Measurements from ENCODE around the gene GSE1.

The GSE1 gene

DNA sequence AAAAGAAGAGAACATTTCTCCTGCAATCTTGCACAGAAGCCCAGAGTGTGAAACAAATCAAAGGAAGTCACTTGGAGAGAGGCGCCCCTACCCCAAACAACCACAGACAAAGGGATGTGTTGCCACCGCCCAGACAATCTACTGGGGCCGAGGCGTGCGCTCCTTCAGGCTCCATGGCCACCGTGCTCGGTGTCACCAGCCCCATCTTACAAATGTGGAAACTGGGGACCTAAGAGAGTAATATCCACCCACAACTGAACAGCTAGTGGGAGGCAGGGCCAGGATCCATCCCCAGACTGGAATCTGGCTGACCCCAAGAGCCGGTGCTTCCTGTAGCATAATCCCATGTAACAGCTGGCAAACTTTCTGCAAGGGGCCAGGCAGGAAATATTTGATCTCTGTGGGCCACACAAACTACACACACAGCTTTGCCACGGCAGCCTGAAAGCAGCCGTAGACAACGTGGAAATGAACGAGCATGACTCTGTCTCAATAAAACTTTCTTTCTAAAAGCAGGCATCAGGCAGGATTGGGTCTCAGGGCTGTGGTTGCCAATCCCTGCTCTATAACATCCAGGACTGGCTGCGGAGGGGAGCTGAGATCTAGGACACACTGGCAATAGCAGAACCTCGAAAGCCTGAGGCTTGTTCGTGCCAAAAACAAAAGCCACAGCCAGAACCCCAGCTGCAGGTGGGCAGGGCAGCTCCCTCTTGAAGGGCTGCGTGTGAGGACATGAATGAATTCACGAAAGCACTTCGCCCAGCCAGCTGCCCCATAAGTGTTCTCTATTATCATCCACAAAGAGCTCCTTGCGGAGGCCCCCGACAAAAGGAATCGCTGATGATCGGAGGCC is 102.3 kb downstream of the GSE1 start:
- no peaks in the 10 kb centered on the region for H3K36me3 ChIP-seq (ENCODE audit: insufficient read depth, low read length)
- H2AFZ ChIP-seq (ENCODE audit: low read depth, low read length), result peak overlapping the region; percentile 63
- peaks cover 31% of the 10 kb centered on the region for H3K4me1 ChIP-seq (ENCODE audit: insufficient read depth, low read length)
- peaks cover 5% of the 10 kb centered on the region for H3K9me3 ChIP-seq (ENCODE audit: low read length)
- peak overlapping the region; percentile 14 for H3K4me3 ChIP-seq (ENCODE audit: low read length)
- H3K27me3 ChIP-seq (ENCODE audit: insufficient read depth, low read length), result no peaks in the 10 kb centered on the region

DNA sequence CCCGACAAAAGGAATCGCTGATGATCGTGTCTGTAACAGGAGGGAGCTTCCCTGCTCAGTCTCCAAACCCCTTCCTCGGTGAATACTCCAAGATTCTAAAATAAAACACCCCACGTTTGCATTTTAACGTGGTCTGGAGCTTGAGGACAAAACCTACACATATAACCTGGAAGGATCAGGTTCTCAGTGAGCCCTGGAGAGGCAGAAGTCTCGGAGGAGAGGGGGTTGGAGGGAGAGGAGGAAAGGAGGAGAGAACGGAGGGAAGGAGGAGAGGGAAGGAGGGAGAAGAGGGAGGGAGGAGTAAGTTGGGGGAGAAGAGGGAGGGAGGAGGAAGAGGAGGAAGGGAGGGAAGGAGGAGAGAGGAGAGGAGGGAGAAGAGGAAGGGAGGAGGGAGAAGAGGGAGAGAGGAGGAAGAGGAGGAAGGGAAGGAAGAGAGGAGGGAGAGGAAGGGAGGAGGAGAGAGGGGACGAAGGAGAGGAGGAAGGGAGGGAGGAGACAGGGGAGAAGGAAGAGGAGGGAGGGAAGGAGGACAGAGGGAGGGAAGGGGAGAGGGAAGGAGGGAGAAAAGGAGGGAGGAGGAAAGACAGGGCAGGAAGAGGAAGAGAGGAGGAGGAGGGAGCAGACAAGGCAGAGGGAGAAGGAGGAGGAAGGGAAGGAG is 103.0 kb downstream of the GSE1 start:
- peaks cover 5% of the 10 kb centered on the region for H3K9me3 ChIP-seq (ENCODE audit: low read length)
- H3K27me3 ChIP-seq (ENCODE audit: insufficient read depth, low read length), result no peaks in the 10 kb centered on the region
- H3K4me3 ChIP-seq (ENCODE audit: low read length), result peak overlapping the region; percentile 14
- H3K4me1 ChIP-seq (ENCODE audit: insufficient read depth, low read length), result peaks cover 30% of the 10 kb centered on the region
- peak overlapping the region; percentile 63 for H2AFZ ChIP-seq (ENCODE audit: low read depth, low read length)
- H3K36me3 ChIP-seq (ENCODE audit: insufficient read depth, low read length), result no peaks in the 10 kb centered on the region

DNA sequence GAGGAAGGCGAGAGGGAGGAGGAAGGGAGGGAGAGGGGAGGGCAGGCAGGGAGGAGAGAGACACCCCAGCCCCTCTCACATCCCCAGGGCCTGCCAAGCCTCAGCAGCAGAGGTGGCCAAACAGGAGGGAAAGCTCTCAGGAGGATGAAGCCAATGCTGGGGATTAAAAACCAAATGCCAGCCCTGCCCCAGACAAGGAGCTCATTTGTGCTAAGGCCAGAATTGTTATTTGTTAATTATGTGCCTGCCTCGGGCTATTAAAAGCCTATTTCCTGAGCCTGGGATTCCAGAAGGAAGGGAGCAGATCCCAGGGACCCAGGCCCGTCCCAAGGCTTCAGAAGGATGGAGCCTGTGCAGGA is 103.5 kb downstream of the GSE1 start:
- Histone ChIP-seq H3K9me3 (ENCODE audit: low read length) (peaks cover 4% of the 10 kb centered on the region), H3K27me3 (ENCODE audit: insufficient read depth, low read length) (no peaks in the 10 kb centered on the region), H2AFZ (ENCODE audit: low read depth, low read length) (no peak overlapping the region), H3K36me3 (ENCODE audit: insufficient read depth, low read length) (no peaks in the 10 kb centered on the region), H3K4me3 (ENCODE audit: low read length) (no peak overlapping the region), H3K4me1 (ENCODE audit: insufficient read depth, low read length) (peaks cover 33% of the 10 kb centered on the region)

DNA sequence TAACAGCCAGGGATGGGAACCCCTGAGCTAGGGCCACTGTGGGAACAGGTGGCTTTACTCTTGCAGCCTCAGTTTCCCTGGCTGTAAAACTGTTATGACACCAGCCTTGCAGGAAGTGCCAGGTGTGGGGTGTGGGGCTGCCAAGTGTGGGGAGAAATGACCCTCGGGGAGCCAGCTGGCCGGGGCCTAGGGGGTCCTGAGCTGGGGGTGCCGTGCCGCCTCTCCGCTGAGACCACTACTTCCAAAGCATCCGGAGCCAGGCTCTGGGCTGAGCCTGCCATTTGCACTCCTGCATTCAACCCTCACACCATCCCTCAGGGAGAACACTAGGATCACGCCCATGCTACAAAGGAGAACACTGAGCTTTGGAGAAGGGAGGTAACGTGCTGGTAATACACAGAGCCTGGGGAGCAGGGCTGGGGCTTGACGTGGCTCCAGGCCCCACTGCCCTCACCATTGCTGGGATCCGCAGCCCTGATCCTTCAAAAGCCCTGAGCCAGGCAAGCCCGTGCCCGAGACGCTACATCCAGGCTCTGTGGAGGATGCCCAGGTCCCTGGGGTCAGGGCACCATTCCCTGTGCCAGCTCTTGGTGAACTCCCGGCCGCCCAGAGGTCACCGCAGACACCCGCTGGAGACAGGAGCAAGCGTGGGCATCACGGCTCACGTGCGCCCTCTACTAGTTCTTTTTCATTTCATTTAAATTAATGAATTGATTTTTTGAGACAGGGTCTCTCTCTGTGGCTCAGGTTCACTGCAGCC is 104.5 kb downstream of the GSE1 start:
- Histone ChIP-seq H3K4me3 (ENCODE audit: low read length) (no peak overlapping the region), H3K27me3 (ENCODE audit: insufficient read depth, low read length) (no peaks in the 10 kb centered on the region), H3K4me1 (ENCODE audit: insufficient read depth, low read length) (peaks cover 43% of the 10 kb centered on the region)

DNA sequence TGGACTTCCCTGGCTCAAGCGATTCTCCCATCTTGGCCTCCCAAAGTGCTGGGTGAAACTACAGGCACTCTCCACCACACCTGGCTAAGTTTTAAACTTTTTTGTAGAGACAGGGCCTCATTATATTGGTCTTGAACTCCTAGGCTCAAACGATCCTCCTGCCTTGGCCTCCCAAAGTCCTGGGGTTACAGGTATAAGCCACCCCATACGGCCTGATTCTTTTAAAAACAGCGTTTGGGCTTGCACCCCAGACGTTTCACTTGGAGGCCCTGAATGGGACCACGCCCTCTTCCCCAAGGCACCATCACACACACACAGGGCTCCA is 105.0 kb downstream of the GSE1 start:
- H3K4me1 ChIP-seq (ENCODE audit: insufficient read depth, low read length), result peaks cover 46% of the 10 kb centered on the region

More for the DNA sequence above, 104.5 kb downstream of the GSE1 start:
- Histone ChIP-seq H2AFZ (ENCODE audit: low read depth, low read length) (no peak overlapping the region), H3K36me3 (ENCODE audit: insufficient read depth, low read length) (no peaks in the 10 kb centered on the region), H3K9me3 (ENCODE audit: low read length) (no peaks in the 10 kb centered on the region)

DNA sequence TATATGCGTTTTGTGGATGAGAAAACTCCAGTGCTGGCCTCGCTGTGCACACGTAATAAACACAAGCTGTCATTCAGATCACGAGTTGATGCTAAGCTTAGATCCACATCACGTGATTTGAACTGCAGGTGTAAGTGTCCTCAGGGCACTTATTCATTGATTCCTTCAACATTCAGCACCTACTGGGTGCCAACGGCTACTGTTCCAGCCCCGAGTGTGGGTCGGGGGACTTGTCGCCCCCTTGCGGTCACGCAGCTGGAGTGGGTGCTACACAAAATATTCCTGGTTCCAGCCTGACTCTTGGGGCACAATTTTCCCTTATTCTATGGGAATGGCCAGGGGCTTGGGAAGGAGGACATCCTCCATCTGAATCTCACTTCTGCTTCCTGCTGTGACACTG is 105.6 kb downstream of the GSE1 start:
- H3K27me3 ChIP-seq (ENCODE audit: insufficient read depth, low read length), result no peaks in the 10 kb centered on the region

More for the DNA sequence above, 105.0 kb downstream of the GSE1 start:
- Histone ChIP-seq H3K4me3 (ENCODE audit: low read length) (no peak overlapping the region), H2AFZ (ENCODE audit: low read depth, low read length) (no peak overlapping the region), H3K27me3 (ENCODE audit: insufficient read depth, low read length) (no peaks in the 10 kb centered on the region), H3K9me3 (ENCODE audit: low read length) (no peaks in the 10 kb centered on the region), H3K36me3 (ENCODE audit: insufficient read depth, low read length) (no peaks in the 10 kb centered on the region)

DNA sequence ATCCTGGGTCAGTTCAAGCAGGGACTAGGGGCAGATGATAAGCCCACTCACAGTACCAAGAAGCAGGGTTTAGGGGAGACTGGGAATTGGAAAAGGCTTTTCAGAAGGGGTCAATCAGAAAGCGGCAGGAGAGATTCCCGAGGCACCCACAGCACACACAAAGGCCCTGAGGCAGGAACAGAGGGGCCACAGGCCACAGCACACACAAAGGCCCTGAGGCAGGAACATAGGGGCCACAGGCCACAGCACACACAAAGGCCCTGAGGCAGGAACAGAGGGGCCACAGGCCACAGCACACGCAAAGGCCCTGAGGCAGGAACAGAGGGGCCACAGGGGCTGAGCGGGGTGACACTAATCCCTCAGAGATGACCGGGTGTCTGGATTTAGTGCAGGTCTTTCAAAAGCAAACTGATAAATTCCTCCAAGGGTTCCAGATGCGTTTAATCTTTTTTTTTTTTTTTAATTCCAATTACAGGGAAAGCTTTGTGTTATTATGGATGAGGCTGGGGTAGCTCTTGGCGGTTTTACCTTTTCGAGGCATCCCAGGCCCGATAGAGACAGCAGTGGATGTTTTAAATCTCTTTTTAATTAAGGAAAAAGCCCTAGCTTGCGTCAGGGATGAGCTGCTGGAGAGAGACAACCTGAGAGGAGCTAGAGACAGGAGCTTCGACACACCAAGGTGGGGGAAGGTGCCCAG is 106.6 kb downstream of the GSE1 start:
- H3K9me3 ChIP-seq (ENCODE audit: low read length), result no peaks in the 10 kb centered on the region
- H3K4me1 ChIP-seq (ENCODE audit: insufficient read depth, low read length), result peaks cover 47% of the 10 kb centered on the region
- no peak overlapping the region for H3K4me3 ChIP-seq (ENCODE audit: low read length)
- no peaks in the 10 kb centered on the region for H3K36me3 ChIP-seq (ENCODE audit: insufficient read depth, low read length)
- H3K27me3 ChIP-seq (ENCODE audit: insufficient read depth, low read length), result no peaks in the 10 kb centered on the region
- no peak overlapping the region for H2AFZ ChIP-seq (ENCODE audit: low read depth, low read length)

More for the DNA sequence above, 105.6 kb downstream of the GSE1 start:
- H3K36me3 ChIP-seq (ENCODE audit: insufficient read depth, low read length), result no peaks in the 10 kb centered on the region
- no peaks in the 10 kb centered on the region for H3K9me3 ChIP-seq (ENCODE audit: low read length)
- H3K4me1 ChIP-seq (ENCODE audit: insufficient read depth, low read length), result peaks cover 47% of the 10 kb centered on the region
- H2AFZ ChIP-seq (ENCODE audit: low read depth, low read length), result no peak overlapping the region
- H3K4me3 ChIP-seq (ENCODE audit: low read length), result no peak overlapping the region

DNA sequence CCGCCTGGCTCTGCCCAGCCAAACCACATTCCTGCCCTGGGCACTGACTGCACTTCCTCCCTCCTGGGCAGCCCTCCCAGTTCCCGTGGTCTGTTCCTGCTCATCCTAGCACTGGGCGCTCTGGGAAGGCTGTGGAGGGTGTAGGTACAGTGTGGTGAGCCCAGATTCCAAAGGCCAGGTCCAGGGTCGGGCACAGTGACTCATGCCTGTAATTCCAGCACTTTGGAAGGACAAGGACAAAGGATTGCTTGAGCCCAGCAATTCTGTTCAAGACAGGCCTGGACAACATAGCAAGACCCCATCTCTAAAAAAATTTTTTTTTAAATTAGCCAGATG is 107.1 kb downstream of the GSE1 start:
- Histone ChIP-seq H2AFZ (ENCODE audit: low read depth, low read length) (no peak overlapping the region), H3K4me1 (ENCODE audit: insufficient read depth, low read length) (peaks cover 43% of the 10 kb centered on the region), H3K4me3 (ENCODE audit: low read length) (no peak overlapping the region), H3K27me3 (ENCODE audit: insufficient read depth, low read length) (no peaks in the 10 kb centered on the region), H3K9me3 (ENCODE audit: low read length) (no peaks in the 10 kb centered on the region), H3K36me3 (ENCODE audit: insufficient read depth, low read length) (no peaks in the 10 kb centered on the region)

DNA sequence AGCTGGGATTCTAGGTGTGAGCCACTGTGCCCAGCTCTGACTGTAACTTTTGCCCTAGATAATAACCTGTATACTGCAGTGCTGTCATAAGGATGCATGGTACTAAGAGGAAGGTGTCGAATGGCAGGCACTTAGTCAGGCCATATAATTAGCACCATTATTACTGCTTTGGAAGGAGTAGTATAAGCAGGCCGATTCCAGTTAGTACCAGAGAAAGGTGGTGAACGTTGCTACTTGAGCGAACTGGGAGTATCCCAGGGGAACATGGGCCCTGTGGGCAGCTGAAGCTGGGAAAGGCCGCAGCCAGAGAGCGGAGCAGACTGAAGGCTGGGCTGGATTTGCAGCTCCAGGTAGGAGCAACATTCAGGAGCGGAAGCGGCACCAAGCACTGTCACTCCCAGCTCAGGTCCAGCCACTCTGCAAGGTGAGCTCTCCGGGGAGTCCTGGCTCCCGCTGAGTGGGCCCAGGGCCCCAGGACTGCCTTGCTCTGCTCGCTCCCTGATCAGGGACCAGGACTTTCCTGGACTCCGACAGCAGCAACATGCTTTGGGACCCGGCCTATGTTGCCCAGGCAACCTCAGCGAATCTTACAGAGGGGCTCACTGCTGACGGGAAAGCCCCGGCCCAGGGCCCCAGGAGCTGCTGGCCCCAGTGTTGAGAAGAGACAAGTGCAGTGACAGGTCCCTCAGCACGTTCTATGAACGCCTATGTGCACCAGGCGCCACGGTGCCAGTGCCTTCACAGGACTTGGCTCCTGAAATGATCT is 109.2 kb downstream of the GSE1 start:
- no peak overlapping the region for H3K4me3 ChIP-seq (ENCODE audit: low read length)
- no peaks in the 10 kb centered on the region for H3K27me3 ChIP-seq (ENCODE audit: insufficient read depth, low read length)
- no peaks in the 10 kb centered on the region for H3K9me3 ChIP-seq (ENCODE audit: low read length)
- H3K36me3 ChIP-seq (ENCODE audit: insufficient read depth, low read length), result no peaks in the 10 kb centered on the region
- peak overlapping the region; percentile 8 for H2AFZ ChIP-seq (ENCODE audit: low read depth, low read length)
- peaks cover 22% of the 10 kb centered on the region for H3K4me1 ChIP-seq (ENCODE audit: insufficient read depth, low read length)

DNA sequence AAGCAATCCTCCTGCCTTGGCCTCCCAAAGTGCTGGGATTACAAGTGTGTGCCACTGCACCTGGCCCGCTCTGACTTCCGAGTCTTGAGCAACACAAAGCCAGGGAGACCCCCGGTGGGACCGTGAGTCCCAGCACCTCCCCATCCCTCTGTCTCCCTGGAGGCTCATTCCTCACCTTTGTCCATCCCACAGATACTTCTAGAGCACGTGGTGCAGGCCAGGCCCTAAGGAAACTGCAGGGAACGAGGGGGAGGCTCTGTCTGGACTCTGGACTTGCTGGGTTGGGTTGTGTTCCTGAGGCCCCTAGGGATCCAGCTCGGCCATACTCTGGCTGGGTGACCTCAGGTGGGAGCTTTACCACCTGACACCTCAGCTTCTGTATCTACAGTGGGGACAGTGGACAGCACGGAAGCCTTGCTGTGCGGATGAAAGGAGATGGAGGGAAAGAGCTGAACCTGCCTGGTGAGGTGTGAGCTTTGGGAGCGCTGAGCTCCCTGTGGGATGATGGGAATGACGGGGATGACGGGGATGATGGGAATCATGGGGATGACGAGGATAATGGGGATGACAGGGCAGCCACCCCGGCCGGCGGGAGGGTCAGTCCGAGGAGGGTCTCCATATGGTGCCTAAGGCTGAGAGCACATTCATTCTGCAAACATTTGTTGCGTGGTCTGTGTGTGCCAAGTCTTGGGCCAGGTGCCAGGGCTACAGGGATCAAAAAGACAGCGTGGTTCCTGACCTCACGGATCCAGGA is 111.2 kb downstream of the GSE1 start:
- Histone ChIP-seq H3K4me3 (ENCODE audit: low read length) (no peak overlapping the region), H3K4me1 (ENCODE audit: insufficient read depth, low read length) (peaks cover 17% of the 10 kb centered on the region), H2AFZ (ENCODE audit: low read depth, low read length) (no peak overlapping the region), H3K27me3 (ENCODE audit: insufficient read depth, low read length) (no peaks in the 10 kb centered on the region), H3K36me3 (ENCODE audit: insufficient read depth, low read length) (no peaks in the 10 kb centered on the region), H3K9me3 (ENCODE audit: low read length) (no peaks in the 10 kb centered on the region)

DNA sequence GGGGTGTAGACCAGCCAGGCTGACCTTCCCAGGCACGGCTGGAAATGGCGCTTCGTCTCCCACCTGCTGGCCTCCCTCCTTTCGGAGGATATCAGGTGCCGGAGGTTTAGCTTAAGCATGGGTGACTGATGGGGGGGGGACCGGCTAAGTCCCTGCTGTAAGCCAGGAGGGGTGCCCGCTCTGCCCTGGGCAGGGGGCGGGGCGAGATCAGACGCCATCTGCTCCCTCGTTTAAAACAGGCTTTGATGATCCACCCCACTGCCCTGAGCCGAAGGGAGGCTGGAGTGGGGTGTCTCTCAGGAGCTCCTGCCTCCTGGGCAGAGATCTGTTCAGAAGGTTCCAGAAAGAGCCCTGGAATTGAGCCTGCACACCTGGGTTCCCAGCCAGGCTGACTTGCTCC is 111.8 kb downstream of the GSE1 start:
- Histone ChIP-seq H3K9me3 (ENCODE audit: low read length) (no peaks in the 10 kb centered on the region), H3K27me3 (ENCODE audit: insufficient read depth, low read length) (no peaks in the 10 kb centered on the region), H3K4me1 (ENCODE audit: insufficient read depth, low read length) (peaks cover 17% of the 10 kb centered on the region), H3K4me3 (ENCODE audit: low read length) (no peak overlapping the region), H2AFZ (ENCODE audit: low read depth, low read length) (no peak overlapping the region), H3K36me3 (ENCODE audit: insufficient read depth, low read length) (no peaks in the 10 kb centered on the region)
